Prostate gland (tissue), 2 donors: ENCODE data around the gene SUMF2. TPM values are rescaled to one million over a fixed set of nuclear protein-coding genes. Genes with fewer than 3 reads are reported as not detected.
"Not testable (repeated sequence)": the region's sequence is repeated elsewhere in the genome, so short reads cannot be mapped to it uniquely, and the experiment has no call there.

Experiments used
- DNase-seq: peaks from one replicate; pipeline ENCODE4 v3.0.0-alpha.2; 2019; ENCODE audit warnings: low spot score
- H3K27ac ChIP-seq, 2 donors: fragments of 200-600 bp; sonication (generic); 2 replicates each; pipeline ENCODE4 v1.5.1; 2017 to 2019
- H3K27me3 ChIP-seq: fragments of 200-600 bp; sonication (generic); replicated peaks from 2 replicates; pipeline ENCODE4 v1.5.1; 2019; ENCODE audit not compliant: insufficient read depth
- H3K36me3 ChIP-seq, 2 donors: fragments of 200-600 bp; sonication (generic); 1 replicate in 1 of 2; 2 replicates in 1 of 2; pipeline versions ENCODE4 v1.5.1 to v1.8.1; 2017 to 2019
- H3K4me1 ChIP-seq: fragments of 200-600 bp; sonication (generic); replicated peaks from 2 replicates; pipeline ENCODE4 v1.5.1; 2019
- H3K4me3 ChIP-seq, 2 donors: fragments of 200-600 bp; sonication (generic); 2 replicates each; pipeline ENCODE4 v1.5.1; 2017 to 2019
- H3K9me3 ChIP-seq: fragments of 200-600 bp; sonication (generic); 2 replicates; pipeline ENCODE4 v1.5.1; 2017
- CTCF ChIP-seq, 4 experiments: fragments of 200-600 bp in 2 of 4; fragments of 450-650 bp in 2 of 4; sonication (generic) in 2 of 4; IDR thresholded peaks; 1 replicate in 3 of 4; 2 replicates in 1 of 4; pipeline ENCODE4 v1.5.1; 2016 to 2019; ENCODE audit warnings: antibody characterized with exemption in 4 of 4, mild to moderate bottlenecking in 2 of 4, moderate library complexity in 2 of 4
- POLR2A ChIP-seq: fragments of 450-650 bp; IDR thresholded peaks from one replicate; pipeline ENCODE4 v1.6.1; 2016; ENCODE audit warnings: antibody characterized with exemption, mild to moderate bottlenecking
- POLR2AphosphoS5 ChIP-seq: sonication (generic); formaldehyde crosslinking; IDR thresholded peaks from one replicate; pipeline ENCODE4 v1.6.1; 2017; ENCODE audit warnings: antibody characterized with exemption
- WGBS: methylation state at CpG from one replicate; pipeline ENCODE4 v1.1.5; 2018; 5-methylcytosine and 5-hydroxymethylcytosine counted together
- intact Hi-C: fragments of 100-400 bp; cut with DNase I; formaldehyde crosslinking; loops from one replicate; pipeline ENCODE4 v1.14.2; 2022
- total RNA-seq, 2 donors: library from RNA; depleted of rRNA; stranded (reverse); fragments of >200 nt; gene quantifications; one replicate each; pipeline ENCODE4 v1.1.0, GENCODE V29; 2016

SUMF2 gene
- total RNA-seq, 2 donors from 2014 or later, result 152 to 210 TPM

GRCh38 chr7:56028942-56029630 is 35.0 kb upstream of the SUMF2 start:
- no peaks in the 10 kb centered on the region for H3K36me3 ChIP-seq
- H3K9me3 ChIP-seq, result no peaks in the 10 kb centered on the region
- intact Hi-C loops, result no loop called here
- H3K27ac ChIP-seq, result no peak overlapping the region
- H3K4me3 ChIP-seq, result no peak overlapping the region
- no peaks in the 10 kb centered on the region for H3K4me1 ChIP-seq
- H3K27me3 ChIP-seq, result no peaks in the 10 kb centered on the region
- no peak for DNase-seq
- TF ChIP-seq POLR2A (no peak), CTCF (IDR thresholded peaks at IDR 0.05) (no peak), POLR2AphosphoS5 (no peak)
- 88% methylated on average over 9 of the region's 9 CpGs for WGBS

DNA sequence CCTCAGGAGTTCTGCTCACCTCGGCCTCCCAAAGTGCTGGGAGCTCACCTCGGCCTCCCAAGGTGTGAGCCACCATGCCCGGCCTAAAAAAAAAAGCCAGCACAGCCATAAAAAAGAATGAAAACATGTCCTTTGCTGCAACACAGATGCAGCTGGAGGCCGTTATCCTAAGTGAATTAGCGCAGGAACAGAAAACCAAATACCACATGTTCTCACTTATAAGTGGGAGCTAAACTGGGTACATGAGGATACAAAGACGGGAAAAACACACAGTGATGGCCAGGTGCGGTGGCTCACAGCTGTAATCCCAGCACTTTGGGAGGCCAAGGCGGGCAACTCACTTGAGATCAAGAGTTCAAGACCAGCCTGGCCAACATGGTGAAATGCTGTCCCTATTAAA is 33.7 kb upstream of the SUMF2 start:
- no peak for DNase-seq
- WGBS, result 93% methylated on average over 8 of the region's 8 CpGs
- Histone ChIP-seq H3K4me1 (no peaks in the 10 kb centered on the region), H3K9me3 (no peaks in the 10 kb centered on the region), H3K27ac (no peak overlapping the region), H3K36me3 (no peaks in the 10 kb centered on the region), H3K27me3 (no peaks in the 10 kb centered on the region), H3K4me3 (no peak overlapping the region)
- TF ChIP-seq POLR2A (no peak), CTCF (IDR thresholded peaks at IDR 0.05) (no peak), POLR2AphosphoS5 (no peak)
- intact Hi-C loops, result no loop called here

GRCh38 chr7:56031556-56031955 is 32.5 kb upstream of the SUMF2 start:
- H3K9me3 ChIP-seq, H3K4me1 ChIP-seq, H3K4me3 ChIP-seq, intact Hi-C loops, H3K27ac ChIP-seq, H3K27me3 ChIP-seq, DNase-seq, H3K36me3 ChIP-seq: not testable (repeated sequence)
- 78% methylated on average over 8 of the region's 8 CpGs for WGBS

DNA sequence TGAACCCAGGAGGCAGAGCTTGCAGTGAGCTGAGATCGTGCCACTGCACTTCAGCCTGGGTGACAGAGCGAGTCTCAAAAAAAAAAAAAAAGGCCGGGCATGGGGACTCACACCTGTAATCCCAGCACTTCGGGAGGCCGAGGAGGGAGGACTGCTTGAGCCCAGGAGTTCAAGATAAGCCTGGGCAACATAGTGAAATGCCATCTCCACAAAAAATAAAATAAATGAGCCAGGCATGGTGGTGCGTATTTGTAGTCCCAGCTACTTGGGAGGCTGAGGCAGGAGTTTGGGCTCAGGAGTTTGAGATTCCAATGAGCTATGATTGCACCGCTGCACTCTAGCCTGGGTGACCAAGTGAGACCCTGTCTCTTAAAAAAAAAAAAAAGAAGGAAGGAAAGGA is 31.5 kb upstream of the SUMF2 start:
- H3K27ac ChIP-seq, H3K27me3 ChIP-seq, H3K4me1 ChIP-seq, intact Hi-C loops, H3K9me3 ChIP-seq, H3K4me3 ChIP-seq, DNase-seq, H3K36me3 ChIP-seq: not testable (repeated sequence)
- 96% methylated on average over 7 of the region's 7 CpGs for WGBS

DNA sequence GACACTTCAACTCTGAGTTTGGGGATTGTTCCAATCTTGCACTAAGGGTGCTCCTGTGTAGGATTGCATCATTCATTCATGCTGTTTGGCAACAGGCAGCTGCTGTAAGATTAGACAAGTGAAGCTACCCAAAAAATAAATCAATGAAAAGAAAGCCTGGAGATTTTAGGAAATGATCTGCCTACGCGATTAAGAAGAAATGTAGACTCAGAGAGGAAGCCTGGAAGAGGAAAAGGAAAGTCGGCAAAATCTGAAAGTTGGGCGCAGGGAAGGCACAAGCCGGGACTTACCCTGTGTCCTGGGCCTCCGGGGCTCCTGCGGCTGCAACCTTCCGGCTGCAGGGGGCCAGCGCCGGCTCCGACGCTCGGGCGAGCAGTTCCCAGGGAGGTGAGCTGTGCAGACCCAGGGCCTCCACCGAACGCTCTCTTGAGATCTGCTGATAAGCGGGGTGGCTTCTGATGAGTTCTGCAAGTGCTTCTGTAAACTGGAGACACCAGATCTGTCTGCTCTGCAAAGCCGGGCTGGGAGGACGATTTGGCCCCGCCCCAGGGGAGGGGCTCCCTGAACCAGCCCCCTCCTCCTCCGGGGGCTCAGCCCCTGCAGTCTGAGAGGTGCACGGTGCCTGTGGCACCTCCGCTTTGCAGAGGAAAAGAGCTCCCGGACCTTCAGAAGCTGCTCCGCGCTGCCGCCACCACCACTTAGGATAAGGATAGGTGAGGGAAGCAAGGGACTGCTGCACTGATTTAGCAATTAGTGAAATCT is 30.2 kb upstream of the SUMF2 start:
- WGBS, result under 1% methylated on average over 26 of the region's 27 CpGs
- H3K4me1 ChIP-seq, result no peaks in the 10 kb centered on the region
- peak; percentile 50 for DNase-seq

More for the DNA sequence above, 30.2 kb upstream of the SUMF2 start:
- Histone ChIP-seq H3K9me3 (no peaks in the 10 kb centered on the region), H3K36me3 (no peaks in the 10 kb centered on the region), H3K4me3 (peak overlapping the region; percentile 37 to 51), H3K27me3 (no peaks in the 10 kb centered on the region), H3K27ac (peak overlapping the region; percentile 45 to 61)
- TF ChIP-seq POLR2A, result no peak
- peak in 1 of 4 experiments; percentile 26 for TF ChIP-seq CTCF (IDR thresholded peaks at IDR 0.05)
- intact Hi-C loops, result no loop called here
